GM20431 (cell line): ENCODE data around the gene HEXIM2.

ENCODE experiments used
- in situ Hi-C: fragments of 300-500 bp; cut with MseI, MboI; formaldehyde crosslinking; loops from one replicate; pipeline ENCODE4 v1.15.0; 2020; ENCODE audit warnings: low sequenced_read_pairs; ENCODE audit not compliant: unreplicated experiment

HEXIM2 gene

DNA sequence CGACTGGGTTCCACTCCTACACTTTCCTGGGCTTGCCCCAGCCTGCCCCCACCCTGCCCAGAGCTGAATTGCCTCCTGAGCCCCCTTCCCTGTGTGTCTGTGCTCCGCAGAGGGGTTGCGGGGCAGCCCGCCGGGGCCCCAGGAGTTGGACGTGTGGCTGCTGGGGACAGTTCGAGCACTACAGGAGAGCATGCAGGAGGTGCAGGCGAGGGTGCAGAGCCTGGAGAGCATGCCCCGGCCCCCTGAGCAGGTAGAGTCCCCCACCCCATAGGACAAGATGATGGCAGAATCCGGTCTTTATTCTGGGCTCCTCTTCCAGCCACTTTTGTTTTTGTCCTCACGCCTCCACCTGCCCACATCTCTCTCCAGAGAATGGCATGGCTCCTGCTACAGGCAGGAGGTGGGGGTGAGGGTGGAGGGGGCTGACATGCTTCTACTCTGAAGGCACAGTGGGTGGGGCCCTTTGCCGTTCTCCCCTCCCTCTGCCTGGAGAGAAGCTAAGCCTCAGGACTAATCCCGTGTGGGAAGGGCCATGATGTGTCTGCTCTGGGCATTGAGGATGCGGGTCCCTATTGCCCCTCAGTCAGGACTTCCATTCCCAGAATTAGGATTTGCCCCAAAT is 22.7 kb upstream of the HEXIM2 start:
- in situ Hi-C loops: loop anchor here (10.0 kb wide), 1 partner anchor 56 kb away; no protein-coding TSS in a partner anchor

DNA sequence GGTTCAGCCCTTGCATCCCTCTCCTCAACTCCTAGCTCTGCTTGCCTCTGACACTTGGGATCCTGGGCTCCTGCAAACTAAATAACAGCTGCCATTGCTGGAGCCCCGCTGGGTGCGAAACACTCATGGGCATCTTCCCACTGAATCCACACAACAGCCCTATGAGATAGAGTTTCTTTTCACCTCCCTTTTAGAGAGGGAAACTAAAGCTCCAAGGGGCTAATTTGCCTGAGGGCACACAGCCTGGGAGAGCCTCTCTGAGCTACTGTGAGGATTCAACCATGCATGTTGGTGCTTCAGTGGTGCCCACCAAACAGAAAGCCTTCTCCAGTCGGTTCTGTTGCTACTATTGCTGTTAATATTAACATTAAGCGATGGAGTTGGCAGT is 22.1 kb upstream of the HEXIM2 start:
- in situ Hi-C loops: loop anchor here (10.0 kb wide), 1 partner anchor 55 kb away; no protein-coding TSS in a partner anchor

DNA sequence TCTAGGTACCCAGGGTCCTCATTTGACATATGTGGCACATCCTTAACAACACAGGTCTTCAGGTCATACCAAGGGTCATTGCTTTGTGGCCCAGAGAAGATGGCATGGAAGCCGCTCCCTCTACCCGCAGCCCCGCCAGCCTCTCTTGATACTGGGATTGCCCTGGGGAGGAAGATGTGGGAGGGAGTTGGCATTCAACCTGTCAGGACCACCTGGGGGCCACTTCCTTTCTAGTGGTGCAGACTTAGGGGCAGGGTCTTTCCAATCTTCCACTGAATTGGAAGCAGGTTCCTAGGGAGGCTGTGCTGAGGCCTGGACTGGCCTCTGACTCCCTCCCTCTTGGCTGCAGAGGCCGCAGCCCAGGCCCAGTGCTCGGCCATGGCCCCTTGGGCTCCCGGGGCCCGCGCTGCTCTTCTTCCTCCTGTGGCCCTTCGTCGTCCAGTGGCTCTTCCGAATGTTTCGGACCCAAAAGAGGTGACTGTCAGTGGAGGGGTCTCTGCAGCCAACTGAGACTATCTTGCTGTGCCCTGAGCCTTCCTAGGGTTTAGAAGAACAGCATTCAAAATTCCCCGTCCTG is 18.5 kb upstream of the HEXIM2 start:
- in situ Hi-C loops: no loop called here

DNA sequence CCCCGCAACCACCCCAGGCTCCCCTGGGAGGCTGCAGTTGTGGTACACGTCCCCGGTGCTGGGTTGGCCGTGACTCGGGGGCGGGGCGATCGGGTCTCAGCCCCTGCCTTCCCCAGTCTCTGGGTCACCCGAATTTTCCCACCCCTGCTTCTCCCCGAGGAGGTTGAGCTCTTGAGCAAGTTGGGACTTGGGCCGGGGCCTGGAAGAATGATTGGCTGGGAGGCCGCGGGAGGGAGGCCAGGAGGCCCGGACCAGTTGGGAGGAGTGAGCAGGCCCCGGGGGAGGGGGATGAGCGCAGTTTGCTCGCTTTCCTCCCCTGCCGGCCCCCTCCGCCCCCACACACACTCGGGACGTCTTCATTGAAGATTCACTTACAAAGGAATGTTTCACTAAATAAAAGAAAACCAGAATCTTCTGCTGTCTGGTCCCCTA is 17.9 kb upstream of the HEXIM2 start:
- in situ Hi-C loops: no loop called here

DNA sequence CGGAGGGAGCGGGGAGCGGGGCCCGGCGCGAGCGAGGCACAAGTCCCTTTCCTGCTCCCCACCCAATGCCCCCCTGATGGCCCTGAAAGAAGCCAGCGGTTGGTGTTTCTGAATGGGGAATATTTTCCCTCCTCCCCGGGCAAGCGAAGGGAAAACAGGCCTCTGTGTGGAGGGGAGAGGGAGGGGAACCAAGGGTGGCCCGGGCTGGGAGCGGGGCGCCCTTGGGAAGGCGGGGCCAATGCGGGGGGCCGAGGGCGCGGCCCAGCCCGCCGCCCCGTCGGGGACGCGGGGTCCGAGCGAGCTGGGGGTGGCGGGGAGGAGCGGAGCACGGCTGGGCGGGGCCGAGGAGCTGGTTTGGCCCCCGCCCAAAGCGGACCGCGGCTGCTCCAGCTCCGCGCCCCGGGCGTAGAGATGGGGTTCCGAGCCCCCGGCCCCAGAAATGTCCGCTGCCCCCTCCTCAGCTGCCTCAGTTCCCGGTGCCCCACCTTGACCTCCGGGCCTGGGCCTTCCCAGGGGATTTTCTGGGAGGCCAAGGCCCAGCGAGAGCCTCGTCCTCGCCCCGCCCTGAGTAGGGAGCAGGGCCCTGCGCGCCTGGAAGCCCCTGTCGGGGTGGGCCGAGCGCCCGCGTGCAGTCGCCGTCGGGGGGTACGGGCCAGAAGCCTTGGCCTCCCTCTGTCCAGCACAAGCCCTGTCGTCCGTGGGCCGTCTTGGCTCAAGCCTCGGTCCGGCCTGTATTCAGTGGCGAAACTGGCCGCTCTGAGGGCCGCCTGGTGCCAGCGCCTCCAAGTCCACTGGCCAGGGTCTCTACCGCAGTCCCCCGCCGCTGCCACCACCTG is 17.3 kb upstream of the HEXIM2 start:
- in situ Hi-C loops: no loop called here

DNA sequence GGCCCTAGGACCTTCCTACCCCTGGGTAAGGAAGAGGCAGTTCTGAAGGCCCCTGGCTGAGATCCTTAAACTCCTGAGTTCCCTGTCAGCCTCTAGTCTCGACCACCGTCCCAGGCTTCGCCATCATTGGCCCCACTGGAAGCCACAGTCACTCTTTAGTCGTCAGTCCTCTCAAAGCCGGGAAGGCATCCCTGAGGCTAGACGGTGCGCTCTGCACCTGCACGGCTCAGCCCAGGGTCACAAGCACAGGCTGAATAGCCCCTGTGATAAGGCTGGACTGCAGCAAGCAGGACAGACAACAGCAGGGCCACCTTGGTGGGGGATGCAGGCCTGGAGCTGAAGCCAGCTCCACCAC is 16.7 kb upstream of the HEXIM2 start:
- in situ Hi-C loops: no loop called here

DNA sequence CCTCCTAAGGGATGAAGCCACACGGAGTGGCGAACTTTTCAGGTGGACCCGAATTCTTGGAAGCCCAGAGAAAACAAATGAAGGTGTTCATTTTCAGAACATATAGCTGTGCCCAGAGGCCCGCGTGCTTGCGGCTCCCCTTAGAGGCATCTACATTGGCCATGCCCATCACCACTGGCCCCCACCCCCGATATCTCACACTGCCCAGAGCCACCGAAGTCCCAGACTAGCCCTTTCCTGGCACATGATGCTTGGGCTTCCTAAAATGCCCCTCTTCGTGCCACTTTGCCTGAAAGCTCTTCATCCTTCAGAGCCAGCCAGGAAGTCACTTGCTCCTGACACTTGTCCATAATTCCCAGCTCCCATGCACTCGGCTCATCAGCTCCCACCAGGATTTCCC is 15.5 kb upstream of the HEXIM2 start:
- in situ Hi-C loops: no loop called here

DNA sequence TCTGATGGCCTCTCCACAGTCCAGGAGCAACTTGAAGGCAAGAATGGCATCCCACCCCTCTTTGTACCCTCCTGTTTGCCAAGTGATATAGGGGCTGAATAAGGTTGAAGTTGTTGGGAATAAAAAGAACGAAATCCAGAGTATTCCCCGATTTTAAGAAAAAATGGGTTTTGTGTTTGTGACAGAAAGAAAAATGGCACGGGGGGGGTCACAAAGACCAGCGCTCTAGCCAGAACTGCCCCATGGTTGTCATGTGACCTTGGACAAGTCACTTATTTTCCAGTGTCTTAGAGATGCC is 15.1 kb upstream of the HEXIM2 start:
- in situ Hi-C loops: no loop called here

DNA sequence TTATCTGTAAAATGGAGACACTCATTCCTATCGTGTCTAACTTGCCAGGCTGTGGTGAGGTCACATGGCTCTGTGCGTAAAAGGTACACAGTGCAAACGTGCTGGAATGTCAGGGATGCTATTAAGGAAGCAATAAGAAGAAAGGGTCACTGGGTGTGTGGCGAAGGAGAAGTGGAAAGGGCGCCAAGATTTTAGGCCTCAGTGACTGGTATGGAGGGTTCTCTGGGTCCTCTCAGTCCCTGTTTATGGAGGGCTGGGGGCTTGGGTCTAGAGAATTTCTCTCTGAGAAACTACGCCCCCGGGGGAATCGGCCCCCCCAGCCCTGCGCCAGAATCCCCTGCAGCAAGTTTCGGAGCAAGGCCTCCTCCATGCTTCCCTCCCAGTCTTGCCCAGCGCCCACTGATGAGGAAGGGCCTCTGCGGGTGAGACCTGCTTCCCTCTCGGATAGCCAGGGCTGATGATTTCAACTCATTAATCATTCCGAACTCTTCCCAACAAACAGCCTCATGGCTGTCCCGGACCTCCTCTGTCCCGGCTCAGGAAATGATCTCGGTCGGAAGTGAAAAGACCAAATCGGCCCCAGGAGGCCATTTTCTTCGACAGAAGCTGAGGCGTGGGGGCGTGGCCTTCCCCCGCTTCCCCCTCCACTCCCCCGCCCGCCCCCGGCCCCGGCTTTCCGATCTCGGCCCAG is 14.6 kb upstream of the HEXIM2 start:
- in situ Hi-C loops: no loop called here

DNA sequence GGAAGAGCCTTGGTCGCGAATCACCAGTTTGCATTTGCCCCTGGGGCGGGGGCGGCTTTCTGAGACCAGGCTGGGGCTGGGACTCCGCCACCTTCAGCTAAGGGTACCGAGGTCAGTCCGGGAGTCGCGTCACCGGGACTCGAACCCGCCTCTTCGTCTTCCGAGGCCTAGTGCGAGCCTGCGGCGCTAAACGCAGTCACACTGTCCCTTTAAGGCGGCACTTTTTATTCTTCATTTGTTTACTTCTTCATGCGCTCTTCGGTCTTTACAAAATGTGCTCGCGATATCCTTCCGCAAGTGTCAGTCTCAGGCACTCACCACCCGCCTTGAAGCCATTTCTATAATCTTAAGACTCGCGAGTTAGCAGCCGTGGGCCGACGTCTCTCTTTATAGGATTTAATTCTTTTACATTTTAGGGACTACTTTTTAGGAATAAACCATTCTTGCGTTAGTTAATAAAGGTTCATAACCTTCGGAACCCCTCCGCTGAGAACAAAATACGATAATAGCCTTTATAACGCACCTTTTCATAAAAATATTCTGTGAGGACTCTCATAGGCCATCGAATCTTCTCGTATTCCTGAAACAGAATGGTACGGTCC is 14.0 kb upstream of the HEXIM2 start:
- in situ Hi-C loops: no loop called here

DNA sequence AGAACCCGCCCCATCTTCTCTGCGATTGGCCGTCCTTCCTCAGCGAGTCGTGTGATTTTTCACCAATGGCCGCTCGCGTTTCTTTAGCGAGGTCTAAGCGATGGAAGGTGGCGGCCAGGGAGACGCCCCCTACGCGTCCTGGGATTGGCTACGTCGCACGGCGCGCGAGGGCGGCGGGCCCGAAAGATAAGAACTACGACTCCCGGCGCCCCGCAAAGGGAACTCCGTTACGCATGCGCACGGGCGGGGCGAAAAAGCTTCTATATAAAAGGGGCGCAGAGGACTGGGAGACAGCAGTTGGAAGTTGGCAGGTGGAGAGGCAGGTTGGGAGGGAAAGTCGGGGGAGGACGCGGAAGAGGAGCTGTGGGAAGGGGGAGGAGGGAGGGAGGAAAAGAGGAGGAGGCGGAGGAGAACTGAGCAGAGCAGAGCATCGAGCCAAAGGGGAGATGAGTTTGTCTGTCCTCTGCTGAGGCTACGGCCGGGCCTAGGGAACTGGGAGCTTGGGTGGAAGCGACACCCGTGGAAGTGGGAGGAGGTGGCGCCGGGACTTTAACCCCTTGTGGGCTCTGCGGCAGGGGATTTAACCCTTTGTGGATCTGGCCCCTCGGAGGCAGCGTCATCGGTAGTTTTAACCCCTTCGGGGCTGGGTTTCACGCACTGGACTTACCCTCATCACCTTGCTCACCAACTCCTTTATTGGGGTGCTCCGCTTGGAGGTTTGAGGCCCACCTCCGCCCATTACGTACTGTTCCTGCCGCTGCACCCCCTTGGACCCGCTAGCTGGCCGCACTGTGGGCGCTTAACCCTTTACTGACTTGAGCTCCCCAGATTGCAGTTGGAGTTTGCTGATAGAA is 13.3 kb upstream of the HEXIM2 start, which contains the start of gene HEXIM1:
TSS of gene HEXIM1 (plus strand) at position 293 of the 854 bp plus-strand sequence. CDS start 716 bp downstream, outside the sequence.
- in situ Hi-C loops: no loop called here

DNA sequence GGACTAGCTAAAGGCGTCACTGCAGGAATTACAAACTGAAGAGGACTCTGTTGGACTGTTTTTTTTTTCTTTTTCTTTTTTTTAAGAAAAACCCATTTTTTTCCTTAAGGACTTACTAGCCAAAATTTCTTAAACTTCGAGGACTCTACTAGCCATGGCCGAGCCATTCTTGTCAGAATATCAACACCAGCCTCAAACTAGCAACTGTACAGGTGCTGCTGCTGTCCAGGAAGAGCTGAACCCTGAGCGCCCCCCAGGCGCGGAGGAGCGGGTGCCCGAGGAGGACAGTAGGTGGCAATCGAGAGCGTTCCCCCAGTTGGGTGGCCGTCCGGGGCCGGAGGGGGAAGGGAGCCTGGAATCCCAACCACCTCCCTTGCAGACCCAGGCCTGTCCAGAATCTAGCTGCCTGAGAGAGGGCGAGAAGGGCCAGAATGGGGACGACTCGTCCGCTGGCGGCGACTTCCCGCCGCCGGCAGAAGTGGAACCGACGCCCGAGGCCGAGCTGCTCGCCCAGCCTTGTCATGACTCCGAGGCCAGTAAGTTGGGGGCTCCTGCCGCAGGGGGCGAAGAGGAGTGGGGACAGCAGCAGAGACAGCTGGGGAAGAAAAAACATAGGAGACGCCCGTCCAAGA is 12.5 kb upstream of the HEXIM2 start:
- in situ Hi-C loops: no loop called here

DNA sequence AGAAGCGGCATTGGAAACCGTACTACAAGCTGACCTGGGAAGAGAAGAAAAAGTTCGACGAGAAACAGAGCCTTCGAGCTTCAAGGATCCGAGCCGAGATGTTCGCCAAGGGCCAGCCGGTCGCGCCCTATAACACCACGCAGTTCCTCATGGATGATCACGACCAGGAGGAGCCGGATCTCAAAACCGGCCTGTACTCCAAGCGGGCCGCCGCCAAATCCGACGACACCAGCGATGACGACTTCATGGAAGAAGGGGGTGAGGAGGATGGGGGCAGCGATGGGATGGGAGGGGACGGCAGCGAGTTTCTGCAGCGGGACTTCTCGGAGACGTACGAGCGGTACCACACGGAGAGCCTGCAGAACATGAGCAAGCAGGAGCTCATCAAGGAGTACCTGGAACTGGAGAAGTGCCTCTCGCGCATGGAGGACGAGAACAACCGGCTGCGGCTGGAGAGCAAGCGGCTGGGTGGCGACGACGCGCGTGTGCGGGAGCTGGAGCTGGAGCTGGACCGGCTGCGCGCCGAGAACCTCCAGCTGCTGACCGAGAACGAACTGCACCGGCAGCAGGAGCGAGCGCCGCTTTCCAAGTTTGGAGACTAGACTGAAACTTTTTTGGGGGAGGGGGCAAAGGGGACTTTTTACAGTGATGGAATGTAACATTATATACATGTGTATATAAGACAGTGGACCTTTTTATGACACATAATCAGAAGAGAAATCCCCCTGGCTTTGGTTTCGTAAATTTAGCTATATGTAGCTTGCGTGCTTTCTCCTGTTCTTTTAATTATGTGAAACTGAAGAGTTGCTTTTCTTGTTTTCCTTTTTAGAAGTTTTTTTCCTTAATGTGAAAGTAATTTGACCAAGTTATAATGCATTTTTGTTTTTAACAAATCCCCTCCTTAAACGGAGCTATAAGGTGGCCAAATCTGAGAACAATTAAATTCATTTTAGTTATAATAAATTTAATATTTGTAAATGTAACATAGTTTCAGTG is 11.7 kb upstream of the HEXIM2 start:
- in situ Hi-C loops: no loop called here

DNA sequence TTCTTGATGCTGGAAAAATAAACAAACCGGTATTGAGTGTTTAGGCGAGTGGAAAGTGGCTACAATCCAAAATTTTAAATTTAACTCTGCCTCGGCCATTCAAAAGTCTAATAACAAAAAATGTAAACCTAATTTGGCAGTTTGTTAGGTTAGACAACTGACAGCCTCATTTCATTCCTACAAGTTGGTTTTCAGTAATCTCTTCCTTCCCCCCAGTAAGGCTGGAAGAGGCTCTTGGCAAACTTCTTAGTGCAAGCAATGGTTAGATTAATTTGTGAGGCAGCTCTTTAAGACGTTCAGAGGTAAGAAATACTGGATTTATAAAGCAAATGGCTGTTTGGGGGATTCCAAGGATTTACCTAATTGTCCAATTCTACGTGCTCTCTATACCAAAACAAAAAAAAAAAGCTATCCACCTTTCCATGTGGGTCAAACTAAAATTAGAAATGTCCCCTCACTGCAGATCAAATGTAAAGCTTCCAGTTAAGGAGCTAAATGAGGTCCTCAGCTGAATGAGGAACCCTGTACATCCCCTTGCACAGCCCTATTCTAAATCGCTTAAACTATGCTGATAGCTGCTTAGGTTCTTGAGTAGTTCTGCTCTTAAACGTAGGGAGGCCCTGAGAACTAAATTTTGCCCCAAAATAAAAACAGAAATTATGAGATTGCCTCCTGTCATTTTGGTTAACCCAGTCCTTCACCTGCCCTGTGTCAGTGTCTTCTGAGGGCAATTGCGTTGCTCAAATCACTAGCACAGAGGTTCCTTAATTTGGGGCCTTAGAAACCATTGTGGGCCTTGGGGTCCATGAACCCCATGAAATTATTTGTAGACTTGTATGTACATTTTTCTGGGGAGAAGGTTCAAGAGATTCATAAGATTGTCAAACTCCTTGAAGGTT is 10.5 kb upstream of the HEXIM2 start:
- in situ Hi-C loops: no loop called here

DNA sequence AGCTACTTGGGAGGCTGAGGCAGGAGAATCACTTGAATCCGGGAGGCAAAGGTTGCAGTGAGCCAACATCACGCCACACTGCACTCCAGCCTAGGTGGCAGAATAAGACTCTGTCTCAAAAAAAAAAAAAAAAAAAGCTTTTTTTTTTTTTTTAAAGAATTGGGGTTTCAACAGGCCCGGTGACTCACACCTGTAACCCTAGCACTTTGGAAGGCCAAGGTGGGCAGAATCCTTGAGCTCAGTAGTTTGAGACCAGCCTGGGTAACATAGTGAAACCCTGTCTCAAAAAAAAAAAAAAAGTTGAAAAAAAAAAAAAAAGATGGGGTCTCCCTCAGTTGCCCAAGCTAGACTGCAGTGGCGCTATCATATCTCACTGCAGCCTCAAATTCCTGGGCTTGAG is 6.6 kb upstream of the HEXIM2 start:
- in situ Hi-C loops: no loop called here

DNA sequence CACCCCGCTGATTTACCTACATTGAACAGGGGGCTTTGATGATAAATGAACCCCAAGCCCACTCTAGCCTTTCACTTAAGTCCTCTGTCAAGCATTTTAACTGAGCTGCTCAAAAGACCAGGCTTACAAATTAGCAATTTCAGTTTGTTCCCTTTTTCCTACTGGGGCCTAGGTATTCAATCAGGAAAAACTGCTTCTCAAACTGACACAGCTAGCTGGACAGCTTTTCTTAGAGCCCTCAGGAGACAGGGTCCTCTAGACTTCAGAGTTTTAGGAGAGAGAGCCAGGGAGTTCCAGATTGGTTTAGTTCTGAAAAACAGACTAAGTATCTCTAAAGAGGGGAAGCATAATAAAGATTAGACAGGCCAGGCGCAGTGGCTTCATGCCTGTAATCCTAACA is 6.2 kb upstream of the HEXIM2 start:
- in situ Hi-C loops: no loop called here

DNA sequence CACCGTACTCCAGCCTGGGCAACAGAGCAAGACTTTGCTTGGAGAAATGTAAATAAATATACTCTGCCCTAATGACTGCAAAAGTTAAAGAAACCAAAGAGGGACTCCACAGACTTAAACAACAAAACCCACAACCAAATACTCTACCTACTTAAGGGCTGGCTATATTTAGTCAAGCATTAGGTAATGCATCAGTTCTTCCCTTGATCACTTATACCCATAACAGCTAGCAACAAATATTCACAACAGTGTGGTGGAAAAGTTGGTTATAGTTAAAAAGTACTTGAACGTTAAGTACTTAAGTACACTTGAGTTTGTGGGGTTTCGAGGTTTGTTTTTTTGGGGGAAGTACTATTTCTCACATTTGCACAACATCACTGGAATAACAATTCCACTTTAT is 5.4 kb upstream of the HEXIM2 start:
- in situ Hi-C loops: no loop called here
